SKM-1 (cell line): Measurements from ENCODE around the gene LRRC45.
A peak's percentile ranks its signal among the peaks of the same experiment; 100 is the strongest.

Experiments
- DNase-seq: peaks from one replicate; lab custom pipeline; 2025; ENCODE audit not compliant: unreplicated experiment; lab: John Stamatoyannopoulos, UW

Gene LRRC45

DNA sequence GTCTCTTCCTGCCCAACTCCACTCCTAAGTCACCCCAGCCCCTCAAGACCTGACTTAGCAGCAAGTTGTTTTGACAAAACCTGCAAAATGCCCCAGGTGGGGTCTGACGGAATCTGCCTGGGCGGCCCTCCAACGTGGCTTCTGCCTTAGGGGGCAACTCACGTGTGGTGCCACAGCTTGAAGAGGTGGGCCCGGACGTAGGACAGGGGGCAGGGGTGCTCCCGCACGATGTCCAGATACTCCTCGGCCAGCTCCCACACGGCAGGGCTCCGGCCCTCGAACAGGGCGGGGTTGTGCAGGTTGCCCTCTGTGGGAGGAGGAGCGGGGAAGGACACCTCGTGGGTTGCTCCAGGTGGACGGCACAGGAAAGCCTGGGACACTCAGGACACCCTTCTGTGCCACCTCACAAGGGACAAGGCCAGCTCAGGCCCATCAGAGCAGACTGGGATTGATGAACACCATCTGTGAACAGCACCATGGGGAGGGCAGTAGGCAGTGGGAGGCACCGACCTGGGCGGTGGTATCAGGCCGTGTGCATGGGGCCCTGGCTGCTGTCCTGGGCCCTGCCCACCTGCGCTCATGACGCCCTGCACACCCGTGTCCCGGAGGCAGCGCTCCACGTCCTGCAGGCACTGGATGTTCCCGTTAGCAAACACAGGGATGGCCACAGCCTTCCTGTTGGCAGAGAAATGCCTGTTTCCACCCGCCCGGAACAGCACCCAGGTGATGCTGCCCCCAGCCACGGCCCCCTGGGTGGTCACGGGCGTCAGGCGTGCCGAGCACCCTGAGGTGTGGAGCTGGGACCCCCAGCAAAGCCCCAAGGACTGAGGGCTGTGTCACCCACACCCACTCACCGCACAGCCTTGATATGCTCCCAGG, 38.2 kb downstream of the LRRC45 start:
- DNase-seq, result no peak

DNA sequence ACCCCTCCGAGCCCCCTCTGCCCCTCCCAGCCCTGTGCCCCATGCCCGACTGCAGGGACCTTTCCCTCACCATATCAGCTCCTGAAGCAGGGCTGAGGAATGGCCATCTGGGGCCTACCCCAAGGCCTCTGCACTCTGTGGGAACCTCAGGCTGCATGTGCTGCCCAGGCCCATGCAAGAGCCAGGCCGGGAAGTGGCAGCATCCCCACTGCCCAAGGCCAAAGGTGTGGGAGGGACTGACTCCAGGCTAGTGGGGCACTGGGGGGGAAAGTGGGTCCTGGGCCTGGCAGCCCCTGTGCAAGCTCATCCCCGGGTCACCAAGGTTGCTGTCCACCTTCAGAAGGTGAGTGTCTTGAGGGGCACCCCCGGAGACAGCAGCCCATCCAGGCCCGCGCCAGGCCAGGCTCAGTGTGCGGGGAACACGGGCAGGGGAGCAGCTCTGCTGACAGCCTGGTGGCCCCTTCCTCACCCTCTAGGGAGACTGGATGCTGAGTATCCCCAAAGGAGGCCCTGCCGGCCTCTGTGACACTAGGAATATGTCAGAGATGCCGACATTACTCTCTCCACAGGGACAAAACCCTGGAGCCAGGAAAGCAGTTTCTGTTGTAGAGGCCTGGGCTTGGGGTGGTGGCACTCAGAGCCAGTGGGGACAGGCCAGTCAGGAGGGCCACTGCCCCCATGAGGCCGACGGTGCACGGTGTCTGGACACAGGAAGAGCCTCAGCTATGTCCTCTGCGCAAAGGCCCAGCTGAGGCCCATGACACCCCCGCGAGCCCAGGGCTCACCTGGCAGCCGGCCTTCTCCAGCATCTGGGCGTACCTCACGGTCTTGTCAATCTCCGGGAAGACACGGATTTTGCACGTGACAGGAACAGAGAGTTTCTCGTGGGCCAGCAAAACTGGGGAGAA, 39.2 kb downstream of the LRRC45 start:
- DNase-seq, result no peak

DNA sequence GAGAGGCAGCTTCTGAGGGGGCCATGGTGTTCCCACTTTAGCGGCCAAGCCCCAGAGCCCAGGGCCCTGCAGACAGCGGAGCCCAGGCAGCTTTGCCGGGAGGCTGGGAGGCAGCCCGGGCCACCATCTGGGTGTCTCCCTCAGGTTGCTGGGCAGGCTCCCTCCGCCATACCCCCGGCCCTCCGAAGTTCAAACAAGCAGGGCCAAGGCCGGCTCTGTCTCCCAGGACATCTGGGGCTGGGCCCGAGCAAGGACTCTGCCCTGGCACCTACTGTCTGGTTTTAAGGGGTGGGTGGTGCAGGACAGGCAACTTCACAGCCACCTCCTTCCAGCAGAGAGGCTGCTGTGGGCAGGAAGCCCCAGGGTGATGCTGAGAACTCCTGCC, 39.9 kb downstream of the LRRC45 start:
- DNase-seq, result no peak

DNA sequence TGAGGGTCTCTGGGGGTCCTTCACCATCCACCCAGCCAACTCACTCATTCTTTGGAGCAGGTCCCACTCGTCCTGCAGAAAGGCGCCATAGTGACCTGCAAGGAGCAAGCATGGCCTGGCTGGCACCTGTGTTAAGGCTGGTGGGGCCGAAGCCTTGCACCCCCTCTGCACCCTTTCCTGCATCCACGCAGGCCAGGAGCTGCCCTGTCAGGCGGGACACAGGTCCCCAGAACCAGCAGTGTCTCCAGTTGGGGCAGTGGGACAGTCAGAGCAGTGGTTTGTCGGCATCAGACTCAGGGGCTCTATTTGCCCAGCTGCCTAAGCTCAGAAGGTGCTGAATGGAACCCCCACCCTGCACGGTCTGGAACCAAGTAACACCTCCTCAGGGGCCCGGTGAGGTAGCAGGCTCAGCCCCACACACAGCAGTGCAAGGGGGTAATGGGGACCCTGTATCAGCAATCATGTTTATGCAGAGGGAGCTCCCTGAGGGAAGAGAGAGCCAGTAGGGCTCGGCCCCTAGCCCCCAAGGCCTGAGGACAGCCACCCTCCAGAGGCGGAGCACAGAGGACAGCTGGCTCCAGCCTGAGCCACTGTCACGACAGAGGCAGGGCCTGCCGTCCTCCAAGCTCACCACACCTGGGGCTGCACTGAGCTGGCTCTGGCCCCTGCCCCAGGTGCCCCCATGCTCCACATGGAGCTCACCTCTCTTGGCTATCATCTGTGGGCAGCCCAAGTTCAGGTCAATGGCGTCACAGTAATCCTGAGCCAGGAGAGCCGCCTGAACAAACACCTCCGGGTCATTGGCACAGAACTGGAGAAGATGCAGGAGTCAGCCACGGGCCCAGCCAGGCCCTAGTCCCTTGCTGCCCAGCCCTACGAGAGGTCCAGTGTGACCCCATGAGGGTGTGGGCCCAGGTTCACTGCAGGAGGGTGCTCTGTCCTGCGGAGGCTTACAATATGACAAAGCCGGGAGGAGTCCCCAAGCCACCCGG, 40.6 kb downstream of the LRRC45 start:
- DNase-seq, result no peak

DNA sequence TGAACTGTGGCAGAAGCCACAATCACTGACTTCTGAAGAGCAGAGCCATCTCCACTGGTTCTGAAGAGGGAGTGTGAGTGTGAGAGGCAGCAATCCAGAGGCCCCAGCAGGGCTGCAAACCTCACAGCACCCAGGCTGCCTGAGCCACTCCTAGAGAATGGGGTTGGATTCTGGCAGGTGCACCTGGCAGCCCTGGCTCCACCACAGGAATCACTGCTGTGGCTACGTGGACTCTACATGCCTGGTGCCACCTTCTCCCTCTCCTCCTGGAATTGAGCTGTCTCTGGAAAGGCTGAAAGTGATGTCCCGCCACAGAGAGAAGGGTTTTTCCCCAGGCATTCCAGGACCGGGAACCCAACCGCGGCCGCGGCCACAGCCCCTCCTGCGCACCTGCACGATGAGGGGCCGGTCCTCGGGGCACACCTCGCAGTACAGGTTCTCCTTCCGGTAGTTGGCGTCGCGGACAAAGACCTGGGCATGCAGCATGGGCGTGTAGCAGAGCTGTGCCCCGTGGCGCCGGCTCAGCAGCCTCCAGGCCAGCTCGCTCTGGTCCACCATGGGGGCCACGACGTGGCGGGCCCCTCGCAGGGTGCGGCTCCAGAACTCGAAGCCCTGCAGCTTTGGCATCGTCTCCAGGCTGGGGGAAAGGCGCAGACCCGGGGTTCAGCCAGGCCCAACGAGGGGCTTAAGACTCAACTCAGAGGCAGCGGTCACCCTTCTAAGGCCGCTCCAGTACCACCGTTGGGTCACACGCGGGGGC, 41.5 kb downstream of the LRRC45 start:
- DNase-seq, result no peak

DNA sequence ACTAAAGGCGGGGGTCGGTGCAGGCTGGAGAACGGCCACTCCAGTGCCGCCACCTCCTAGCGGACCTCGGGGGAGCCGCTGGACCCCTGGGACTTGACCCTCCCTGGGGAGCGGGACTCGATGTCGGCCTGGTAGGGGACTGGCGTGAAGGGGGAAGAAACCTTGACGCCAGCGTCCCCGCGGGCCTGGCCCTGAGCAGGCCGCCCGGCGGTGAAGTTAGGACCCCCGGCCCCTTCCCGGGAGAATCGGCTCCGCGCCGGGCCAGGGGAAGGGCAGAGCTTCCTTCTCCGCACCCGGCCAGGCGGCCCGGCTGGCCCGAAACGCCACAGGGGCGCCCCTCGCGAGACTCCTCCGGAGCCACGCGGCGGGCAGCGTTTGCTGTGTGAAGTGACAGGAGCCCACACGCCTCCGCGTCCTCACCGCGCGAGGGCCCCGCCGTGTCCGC, 42.1 kb downstream of the LRRC45 start:
- no peak for DNase-seq

DNA sequence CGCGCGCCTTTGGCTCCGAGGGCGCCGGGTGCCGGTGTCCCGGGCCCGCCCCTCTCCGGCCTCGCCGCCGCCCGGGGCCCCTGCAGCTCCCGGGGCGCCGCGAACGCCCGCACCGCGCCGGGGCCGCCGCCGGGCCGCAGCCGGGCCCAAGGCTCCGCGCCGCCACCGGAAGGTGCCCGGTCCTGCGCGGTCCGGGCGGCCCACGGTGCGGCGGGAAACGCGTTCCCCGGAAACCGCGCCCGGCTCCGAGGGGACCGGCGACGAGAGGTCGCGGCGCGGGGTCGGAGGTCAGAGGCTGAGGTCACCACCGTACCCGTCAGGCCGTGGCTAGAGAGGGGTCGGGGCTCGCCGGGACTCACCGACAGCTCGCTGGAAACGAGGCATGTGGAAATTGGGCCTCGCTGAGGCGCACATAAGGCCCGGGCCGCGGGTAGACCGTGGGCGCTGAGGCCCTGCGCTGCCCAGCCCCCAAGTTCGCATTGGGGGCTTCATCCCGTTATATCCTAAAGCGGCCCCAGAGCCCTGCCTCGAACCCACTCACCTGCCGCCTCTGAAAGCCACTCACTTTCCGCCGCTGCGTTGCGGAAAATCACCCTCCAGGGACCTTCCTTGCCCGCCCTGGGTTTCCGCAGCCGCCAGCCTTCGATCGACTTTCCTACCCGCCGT, 42.7 kb downstream of the LRRC45 start, which contains the start of gene DUS1L:
Gene DUS1L (minus strand): TSS at position 167 of the 666 bp plus-strand sequence. CDS start 745 bp downstream, outside the sequence.
- peak; percentile 12 for DNase-seq

DNA sequence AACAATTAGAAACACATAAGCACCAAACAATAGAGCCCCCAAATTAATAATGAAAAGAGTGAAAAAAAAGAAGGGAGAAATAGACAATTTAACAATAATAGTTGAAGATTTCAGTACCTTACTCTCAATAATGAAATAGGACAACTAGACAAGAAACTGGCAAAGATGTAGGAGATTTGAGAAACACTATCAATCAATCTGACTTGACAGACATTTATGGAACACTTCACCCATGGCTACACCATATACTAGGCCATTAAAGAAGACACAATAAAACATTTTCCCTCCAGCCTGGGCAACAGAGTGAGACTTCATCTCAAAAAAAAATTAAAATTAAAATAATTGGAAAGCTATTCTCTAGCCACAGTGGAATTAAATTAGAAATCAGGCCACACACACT, 47.5 kb downstream of the LRRC45 start:
- no peak for DNase-seq

DNA sequence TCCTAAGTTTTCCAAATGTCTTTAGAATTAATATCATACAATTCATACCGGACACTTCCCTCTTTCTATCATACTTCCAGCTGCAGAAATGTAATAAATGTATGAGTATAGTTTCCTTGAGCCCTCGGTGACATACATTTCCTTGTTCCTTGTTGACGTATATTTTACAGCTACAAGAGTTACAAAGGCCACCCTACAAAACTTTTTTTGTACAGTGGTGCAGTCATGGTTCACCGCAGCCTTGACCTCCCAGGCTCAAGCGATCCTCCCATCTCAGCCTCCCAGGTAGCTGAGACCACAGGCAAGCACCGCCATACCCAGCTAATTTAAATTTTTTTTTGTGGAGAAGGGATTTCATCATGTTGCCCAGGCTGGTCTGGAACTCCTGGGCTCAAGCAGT, 49.7 kb downstream of the LRRC45 start:
- DNase-seq, result no peak

DNA sequence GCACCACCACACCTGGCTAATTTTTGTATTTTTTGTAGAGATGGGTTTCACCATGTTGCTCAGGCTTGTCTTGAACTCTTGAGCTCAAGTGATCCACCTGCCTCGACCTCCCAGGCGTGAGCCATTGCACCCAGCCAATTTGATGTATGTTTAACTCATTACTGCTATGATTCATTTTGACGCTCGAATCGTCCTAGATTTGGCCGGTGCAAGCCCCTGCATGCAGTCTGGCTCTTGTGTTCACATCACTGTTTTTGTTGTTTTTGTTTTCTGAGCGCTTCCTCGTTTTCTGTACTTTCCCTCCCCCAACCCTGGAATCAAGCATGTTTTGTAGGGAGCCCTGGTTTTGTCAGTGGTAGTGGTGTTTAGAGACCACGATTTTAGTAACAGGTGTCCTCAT, 50.3 kb downstream of the LRRC45 start:
- no peak for DNase-seq

DNA sequence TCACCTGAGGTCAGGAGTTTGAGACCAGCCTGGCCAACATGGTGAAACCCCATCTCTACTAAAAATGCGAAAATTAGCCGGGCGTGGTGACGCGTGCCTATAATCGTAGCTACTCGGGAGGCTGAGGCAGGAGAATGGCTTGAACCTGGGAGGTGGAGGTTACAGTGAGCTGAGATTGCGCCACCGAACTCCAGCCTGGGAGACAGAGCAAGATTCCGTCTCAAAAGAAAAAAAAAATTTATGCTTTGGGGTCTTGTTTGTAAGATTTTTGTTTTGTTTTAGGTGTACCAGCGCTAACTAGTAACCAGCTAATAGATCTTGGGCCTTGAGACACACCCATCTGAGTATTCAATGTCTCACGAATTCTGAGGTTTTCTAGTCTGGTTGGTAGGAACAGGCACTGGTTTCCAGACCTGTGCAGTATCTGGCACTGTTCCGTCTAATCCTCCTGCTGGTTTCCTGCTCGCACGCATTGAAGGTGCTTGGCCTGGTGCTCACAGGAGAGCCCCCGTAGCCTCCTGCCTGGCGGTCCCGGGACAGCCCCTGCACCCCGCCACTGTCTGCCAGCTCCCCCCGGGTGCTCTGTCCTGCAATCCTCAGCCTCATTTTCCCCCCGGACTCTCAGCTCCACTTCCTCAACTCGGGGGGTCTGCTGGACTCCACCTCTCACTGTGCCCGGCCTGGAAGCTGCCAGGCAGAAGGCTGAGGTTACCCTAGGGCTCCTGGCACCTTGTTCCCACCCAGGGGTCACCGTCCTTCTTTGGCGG, 53.1 kb downstream of the LRRC45 start:
- no peak for DNase-seq

DNA sequence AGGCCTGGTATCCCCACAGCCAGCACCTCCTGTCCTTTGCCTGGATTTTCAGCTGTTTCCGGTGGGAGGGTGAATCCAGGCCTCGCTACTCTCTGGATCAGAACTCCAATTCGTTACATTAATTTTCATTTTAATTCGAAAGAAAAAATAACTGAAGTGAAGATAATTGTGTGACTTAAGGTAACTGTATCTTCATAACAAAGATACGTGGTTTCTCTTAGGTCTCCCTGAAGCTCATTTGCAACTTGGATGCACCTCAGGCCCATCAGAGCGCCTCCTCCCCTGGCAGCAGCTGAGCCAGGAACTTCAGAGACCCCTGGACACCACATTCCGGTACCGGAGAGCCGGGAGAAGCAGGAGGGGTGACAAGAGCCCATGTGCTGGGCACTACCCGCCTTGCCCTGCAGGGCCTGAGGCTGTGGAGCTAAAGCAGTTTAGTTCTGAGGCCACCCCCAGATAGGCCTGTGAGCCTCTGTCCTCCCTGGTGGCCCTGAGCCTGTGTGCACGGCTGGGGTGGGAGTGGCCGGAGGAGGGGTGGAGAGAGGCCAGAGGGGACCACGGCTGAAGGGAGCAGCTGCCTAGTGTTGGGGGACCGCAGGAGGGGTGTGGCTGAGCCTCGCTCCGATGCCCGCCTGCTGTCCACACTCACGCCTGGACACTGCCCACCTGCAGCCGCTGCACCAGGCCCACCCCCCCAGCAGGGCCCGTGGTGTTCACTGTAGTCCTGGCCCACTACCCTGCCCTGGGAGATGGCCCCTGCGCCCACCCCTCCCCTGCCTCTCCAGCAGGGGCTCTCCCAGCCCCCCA, 53.9 kb downstream of the LRRC45 start:
- DNase-seq, result no peak

DNA sequence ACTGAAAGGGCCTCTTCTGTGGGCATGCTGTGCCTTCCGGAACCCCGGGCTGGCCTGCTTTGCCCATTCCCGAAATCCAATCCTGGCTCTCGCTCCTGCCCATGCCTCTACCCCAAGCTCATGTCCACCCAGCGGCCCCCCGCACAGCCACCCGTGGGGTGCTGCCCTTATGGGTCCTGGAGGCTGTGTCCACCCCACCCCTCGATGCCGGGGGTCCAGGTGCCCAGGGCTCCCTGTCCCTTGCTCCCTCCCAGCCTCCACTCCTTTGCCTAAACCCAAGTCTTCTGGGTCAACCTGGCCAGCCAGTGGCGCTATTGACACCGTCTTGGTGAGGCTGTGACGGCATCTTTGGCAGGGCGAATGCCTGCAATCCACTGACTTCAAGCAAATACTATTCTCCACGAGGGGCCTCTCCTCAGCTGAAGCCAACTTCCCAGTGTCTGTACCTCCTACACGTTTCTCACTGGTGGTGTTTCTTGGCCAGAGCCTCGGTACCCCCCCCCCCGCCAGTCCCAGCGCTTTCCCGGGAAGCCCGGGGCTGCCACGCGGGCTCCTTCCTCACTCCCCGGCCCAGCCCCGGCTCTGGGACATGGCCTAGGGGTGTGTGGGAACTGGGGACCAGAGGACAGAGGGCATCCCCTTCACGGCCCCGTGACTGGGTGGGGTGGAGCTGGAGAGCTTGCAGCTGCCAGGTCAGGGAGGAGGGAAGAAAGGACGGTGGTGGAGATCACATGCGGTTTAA, 54.7 kb downstream of the LRRC45 start:
- no peak for DNase-seq

DNA sequence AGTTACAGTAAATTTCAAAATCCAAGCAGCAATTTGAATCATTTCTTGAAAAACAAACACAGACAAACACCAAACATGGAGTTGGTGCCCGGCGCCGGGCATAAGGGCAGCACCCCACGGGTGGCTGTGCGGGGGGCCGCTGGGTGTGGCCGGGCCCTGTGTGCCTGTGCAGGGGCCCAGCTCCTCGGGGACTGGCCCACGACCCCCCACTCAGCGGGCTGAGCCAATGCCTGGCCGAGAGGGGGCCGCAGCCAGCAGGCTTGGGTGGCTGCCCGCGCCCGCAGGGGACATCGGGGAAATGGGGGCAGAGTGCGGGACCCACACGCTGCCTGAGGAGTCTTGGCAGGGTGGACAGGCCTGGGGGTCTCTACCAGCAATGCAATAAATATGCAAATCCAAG, 55.3 kb downstream of the LRRC45 start:
- DNase-seq, result no peak

DNA sequence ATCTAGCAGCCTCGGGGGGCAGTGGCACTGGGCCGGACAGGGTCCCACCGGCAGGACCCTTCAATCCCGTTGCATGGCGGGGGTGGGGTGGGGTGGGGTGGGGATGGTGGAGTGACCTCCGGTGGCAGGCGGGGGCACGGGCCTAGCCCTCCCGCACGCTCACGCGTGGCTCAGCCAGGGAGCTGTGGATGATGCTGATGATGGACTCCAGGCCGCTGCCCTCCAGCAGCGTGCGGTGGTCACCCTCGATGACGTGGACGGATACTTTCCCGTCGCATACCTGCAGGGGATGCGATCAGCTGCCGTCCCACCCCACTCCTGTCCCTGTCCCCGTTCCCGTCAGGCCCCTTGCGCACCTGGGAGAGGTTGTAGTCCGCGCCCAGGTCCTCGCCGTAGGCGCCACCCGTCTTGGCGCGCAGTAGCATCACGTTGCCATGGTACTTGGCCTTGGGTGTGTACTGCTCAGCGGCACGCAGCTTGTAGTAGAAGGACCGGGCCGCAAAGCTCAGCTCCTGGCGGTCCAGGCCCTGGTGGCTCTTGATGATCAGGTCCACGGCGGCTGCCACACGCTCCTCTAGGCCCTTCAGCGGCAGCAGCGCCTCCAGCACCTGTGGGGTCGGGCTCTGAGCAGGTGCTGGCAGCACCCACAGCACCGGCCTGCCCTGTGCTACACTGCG, 56.0 kb downstream of the LRRC45 start:
- DNase-seq, result no peak

DNA sequence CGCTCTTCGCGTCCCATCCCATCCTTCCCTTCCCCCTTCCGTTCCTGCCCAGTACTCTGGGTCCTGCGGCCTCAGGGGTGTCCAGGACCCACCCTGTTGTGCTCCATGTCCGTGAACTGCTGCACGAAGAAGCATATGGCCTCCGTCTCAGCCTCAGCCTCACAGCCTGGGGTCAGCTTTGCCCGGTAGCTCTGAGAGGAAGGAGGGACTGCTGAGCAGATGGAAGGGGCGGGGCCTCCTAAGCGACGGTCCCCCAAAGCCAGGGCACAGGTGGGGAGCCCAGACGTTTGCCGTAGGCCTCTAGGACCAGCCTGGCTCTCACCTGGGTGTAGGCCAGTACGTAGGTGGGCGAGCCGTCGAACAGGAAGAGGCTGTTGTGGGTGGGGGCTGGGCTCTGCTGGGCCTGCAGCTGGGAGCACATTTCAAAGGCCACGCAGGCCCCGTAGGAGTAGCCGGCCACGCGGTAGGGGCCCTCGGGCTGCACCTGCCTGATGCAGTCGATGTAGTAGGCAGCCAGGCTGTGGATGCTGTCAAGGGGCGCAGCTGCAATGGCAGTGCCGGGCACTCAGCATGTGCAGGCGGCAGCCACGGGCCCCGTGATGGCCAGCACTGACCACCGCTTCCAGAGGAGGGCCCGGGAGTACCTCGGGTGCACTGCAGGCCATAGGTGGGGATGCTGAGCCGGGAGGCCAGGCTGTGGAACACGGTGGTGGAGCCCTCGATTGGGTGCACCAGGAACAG, 57.1 kb downstream of the LRRC45 start:
- no peak for DNase-seq
